Stimulated activated CD8-positive, alpha-beta memory T cell treated with anti-CD3 and anti-CD28 coated beads, Interleukin-7, amount 100 ng/mL, for 1 hour (primary cell): ENCODE results near the gene PRSS50.

Source experiments
- DNase-seq, 2 donors: peaks; one replicate each; pipeline ENCODE4 v3.0.0-alpha.2; 2020; ENCODE audit warnings: low read depth in 2 of 2

Gene PRSS50

DNA sequence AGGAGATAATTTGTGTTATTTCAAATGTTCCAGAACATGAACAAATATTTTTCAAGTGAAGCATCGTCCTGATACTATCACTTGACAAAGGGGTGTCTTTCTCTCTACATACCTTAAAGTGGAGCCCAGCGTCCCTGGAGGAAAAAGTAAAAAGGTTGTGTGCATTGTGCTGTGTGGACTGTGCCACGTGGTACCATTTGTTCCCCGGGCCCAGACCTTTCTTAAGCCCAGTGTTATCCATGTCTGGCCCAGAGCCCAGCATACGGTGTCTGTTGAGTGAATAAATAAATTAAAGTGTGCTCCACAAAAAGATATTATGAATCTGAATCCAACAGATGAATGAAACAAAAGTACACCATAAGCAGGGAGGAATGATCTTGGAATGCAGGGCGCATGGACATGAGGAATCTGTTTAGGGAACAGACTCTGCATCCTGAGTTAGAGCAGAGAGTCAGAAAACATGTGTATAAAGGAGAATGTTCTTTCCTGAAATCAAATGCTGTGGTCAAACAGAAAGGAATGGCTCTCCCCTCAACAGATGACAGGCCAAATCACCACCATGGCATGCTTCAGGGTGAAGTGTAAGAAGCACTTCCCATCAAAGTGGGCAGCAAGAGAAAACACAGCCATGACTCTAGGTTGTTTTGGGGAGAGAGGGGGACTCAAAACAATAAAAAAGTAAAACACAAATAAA, 8.1 kb upstream of the PRSS50 start:
- no peak for DNase-seq

DNA sequence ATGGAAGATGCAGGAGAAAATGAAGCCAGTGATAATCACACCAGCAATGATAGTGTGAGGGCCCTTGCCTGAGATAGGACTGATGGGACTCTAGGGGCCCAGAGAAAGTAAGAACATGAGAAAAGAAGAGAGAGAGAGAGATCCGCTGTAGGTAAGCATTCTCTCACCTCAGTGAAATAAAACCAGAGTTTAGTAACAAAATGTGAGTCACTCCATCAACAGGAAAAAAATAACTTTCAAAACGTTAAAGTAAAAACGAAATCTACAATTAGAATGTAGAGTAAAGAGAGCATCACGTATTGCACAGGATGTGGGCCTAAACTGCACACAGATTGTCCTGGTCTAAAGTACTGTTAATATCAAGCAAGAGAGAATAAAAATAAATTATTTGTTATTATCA, 6.8 kb upstream of the PRSS50 start:
- no peak for DNase-seq

DNA sequence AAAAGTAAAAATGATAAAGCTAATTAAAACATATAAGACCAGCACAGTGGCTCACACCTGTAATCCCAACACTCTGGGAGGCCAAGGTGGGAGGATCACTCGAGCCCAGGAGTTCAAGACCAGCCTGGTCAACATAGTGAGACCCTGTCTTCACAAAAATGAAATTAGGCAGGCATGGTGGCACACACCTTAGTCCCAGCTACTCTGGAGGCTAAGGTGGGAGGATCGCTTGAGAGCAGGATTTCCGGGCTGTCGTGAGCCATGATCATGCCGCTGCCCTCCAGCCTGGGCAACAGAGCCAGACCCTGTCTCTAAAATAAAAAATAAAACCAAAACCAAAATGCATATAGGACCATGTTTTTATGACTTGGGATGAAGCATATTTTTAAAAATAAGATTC, 4.8 kb upstream of the PRSS50 start:
- no peak for DNase-seq

DNA sequence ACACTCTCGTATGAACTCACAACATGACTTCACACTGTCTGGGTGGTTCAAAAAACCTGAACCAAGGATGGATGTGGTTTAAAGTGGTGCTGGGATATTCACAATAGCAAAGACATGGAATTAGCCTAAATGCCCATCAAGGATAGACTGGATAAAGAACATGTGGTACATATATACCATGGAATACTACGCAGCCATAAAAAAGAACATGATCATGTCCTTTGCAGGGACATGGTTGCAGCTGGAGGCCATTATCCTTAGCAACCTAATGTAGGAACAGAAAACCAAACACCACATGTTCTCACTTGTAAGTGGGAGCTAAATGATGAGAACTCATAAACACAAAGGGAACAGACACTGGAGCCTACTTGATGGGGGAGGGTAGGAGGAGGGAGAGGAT, 3.3 kb upstream of the PRSS50 start:
- no peak for DNase-seq

DNA sequence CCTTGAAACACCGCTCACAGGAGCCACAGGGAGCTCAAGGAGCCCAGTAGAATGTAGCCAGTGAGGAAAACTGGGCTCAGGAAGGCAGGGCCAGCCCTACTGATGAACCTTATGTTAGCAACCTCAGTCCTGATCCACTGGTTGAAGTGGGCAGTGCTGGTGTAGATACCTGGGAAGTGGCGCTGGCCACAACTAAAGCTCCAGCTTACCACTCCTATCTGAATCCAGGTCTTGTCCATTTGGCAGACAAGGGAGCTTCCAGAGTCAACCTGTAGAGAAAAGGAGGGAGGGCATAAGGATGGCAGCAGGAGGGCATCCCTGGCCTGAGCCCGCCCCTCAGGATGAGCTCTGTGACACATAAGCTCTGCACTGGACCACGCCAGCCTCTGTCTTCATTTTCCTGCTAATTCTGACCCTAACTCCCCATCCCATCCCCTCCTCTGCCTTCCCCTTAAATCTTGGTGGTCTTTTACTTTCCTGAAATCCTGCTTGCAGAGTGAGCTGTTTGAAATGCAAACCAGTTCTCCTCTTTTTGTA, 2.1 kb upstream of the PRSS50 start:
- DNase-seq = no peak

DNA sequence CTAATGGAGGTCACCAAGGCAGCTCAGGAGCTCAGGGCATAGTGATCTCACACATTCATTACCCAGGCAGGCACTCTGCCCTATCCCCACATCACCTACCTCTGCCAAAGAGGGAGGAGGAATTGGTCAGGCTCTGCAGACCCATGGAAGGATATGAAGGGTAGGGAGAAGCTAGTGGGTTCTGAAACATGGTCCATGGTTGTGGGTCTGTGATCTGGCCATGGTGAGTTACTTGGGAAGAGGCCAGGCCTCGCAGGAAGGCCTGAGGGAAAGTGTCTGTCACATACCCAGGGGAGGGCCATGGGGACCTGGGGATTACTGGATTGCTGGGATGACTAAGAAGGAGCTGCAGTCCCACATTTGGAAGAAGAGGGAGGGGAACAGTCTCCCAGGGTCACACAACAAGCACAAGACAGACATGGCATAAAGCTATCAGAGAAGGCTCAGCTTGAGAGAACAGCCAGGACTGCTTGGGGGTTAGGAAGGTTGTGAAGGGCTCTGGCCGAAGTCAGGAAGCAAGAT, 1.4 kb upstream of the PRSS50 start:
- DNase-seq = no peak

DNA sequence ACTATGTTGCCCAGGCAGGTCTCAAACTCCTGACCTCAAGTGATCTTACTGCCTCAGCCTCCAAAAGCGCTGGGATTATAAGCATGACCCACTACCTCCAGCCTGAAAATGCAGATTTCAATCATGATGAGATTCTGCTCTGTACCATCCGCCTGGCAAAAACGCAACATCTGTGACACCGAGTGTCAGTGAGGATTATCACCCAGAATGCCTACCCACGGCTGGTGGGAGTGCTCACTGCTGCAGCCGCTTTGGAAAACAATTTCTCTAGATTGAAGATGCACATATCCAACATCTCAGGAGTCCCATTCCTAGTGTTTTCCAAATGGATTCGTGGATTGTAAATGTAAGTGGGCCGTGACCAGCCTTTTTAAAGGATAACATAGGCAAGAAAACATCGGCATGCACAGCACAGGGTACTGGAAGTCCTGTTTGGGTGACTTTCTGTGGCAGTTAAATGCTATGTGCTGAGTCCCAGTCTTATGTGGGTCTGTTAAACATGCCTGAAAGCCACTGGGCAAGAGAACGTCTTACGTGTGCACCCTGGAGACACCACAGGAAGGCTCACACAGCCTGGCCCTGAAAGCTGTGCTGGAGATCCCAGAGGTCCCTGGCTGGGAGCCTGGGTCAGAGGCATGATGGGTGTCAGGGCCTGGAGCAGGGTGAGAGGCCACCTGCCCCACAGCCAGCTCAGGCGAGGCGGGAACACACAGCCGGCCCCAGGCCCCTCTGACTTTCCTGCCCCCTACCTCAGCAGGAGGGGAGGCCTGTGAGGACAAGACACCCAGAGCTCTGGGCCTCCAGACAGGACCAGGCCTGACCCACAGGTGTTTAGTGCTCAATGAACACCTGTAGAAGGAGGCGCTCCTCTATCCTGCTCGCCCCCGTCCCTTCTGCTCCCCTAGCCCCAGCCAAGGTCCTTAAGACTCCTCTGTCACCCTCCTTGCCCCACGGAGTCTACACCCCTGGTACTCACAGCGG, 918 bp downstream of the PRSS50 start:
- no peak for DNase-seq

DNA sequence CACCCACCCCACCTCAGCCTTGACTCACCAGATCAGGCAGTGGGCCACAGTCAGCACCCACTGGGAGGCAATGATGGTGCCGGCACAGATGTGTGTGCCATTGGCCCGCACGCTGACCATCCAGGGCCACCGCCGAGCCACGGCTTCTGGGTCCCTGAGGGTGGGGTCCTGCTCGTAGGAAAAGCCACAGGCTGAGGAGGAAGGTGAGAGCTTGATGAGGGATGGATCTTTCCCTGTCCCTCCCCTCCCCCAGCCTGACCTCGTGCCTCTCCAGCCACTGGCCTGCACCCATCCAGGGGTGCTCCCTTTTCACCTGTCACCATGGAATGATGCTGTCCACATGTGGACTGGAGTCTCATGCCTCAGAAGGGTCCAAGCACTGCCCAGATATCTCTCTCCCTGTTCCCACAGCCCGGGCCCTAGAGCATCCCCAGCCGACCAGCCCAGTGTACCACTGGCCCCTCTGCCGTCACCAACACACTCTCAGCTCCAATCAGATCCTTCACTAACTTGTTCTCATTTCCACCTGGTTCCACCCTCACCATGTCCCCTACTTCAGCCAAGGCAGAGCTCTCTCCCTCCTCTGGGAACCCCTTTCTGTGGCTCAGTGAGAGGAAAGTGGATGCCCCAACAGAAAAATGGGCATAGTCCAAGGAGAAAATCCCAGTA, 2.0 kb downstream of the PRSS50 start:
- no peak for DNase-seq

DNA sequence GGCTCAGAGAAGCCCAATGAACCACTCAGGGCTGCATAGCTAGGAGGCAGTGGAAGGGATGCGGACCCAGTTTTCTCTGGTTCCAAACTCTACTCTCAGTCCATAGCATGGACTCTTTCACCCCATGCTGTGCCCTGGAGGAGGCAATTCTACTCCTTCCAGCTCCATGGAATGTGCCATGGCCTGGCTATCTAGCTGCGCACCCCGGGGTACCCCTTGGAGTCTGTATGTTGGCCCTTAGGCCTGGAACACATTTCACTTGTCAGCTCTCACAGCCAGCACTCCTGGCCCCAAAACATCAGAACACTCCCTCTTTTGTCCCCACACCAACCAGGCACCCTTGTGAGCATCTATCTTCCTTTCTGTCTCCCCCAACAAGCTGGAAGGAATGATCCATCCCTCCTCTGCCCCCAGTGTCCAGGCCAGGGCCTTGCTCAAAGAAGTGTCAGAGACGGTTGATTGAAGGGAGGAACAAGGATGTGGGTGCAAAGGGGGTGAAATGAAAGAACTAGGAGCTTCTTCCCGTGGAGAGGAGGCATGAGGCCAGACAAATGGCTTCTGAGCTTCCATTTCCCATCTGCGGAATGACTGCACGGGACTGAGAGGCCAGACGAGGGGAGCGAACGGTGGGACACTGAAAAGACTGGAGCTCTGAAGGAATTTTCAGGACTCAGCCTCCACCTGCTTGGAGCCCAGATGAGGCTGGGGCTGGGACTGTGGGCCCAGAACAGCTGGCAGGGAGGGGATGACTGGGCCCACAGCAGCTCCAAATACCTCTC, 2.8 kb downstream of the PRSS50 start:
- no peak for DNase-seq

DNA sequence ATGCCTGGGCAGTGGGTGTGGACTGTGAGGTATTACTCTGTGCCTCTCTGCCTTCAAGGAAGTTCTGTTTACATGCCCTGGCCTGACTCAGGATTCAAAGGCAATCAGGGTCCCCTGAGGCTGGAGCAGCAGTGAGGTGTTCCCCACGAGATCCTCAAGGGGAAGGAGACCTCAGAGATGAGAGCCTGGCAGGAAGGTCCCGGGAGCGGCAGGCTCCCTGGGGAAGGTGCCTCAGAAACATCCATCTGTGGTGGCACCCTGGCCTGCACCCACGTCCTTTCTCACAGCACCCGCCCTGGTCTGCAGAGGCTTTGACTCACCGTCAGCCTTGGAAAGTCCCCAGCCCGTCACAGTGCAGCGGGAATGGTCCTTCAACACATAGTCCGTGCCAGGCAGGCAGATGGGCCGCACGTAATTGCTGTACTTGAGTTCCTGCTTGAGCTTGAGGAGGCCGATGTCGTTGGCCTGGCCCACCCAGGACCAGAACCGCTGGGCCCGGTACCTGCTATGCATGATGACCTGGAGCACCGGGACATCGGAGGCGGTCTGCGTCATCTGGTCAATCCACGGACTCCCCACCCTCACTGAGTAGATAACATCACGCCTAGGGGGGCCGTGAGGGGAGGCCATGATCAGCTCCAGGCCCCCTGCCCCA, 3.6 kb downstream of the PRSS50 start:
- DNase-seq = no peak

DNA sequence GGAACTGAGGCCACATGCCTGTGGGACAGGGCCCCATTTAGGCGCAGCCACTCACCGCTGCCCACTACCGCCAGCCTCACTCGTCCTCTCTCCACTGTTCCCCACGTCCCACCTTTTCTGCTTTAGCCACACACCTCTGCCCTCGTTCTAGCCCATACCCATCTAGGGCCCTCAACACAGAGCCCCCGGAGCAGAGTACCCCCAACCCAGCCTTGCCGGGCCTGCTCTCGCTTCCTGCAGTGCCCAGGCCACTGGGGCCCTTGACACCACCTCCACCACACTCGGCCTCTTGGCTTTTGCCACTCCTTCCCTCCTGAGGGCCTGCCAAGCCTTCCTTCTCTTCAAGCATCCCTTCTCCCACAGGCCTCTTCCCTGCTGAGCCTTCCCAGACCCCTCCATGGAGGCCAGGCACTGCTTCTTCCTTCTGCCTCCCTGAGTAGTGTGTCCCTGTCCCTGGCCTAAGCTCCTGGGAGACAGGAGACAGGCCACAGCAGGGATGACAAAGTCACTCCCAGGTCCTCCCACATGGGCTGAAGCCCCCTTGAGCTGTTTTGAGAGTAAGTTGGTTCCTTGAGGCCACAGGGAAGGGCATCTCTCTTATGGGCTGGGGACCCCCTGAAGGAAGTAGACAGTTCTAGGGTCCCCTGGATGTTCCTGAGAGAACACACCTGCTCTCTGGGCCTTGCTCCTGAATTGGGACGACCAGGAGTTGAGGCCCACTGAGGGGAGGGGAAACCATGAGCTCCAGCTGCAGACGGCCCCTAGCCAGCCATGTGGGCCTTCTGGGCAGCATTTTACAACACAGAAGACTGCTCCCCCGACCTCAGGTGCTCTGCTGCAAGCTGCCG, 4.4 kb downstream of the PRSS50 start:
- DNase-seq = no peak

DNA sequence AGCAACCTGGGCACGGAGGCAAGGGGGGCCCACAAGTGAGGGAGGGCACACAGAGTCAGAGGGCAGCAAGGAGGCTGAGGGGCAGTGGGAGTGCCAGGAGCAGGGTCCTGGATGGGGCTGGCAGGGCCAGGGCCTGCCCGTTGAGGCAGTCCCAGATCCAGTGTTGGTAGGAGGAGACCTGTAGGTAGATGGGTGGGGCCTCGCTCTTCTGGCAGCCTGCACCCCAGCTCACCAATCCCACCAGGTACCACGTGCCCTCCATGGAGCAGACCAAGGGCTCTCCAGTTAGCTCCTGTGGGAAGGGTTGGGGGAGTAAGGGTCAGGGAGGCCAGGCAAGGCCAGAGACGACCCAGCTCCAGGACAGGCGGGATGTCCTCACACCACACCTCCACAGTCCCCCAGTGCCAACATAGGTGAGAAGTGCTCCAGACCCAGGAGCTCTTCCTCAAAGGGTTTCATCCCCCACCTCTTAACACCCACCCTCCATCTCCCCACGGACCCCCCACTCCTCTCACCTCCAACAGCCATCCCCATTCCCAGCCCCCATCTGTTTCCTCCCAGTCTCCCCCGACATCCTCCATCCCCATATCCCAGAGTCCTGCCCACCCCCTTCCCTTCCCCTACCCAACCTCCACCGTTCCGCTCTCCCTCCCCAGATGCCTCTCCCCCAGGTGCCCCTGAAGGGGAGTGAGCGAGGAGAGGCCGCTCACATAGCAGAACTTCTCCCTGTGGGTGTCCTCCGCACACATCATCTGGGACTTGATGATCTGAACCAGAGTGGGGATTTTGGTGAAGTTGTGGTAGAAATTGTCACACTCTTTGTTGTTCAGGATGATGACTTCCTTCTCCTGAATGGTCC, 5.2 kb downstream of the PRSS50 start:
- no peak for DNase-seq

DNA sequence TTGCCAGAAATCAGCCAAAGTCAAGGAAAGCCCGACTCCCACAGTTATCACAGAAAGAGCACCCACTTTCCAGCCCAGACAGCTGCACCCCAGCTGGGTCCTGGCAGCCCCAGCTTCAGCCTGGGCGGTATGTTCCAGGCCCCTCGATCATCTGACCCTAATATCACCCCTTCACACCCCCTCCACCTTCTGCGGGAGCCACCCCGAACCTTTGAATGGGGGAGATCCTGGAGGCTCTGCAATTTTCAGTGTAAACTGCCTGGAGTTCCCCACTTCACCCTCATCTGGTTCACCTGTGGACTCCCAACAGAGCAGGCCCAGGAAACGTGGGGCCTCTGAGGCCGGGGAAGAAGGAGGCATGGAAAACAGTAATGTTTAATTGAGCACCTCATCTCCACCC, 5.9 kb downstream of the PRSS50 start:
- DNase-seq = no peak

DNA sequence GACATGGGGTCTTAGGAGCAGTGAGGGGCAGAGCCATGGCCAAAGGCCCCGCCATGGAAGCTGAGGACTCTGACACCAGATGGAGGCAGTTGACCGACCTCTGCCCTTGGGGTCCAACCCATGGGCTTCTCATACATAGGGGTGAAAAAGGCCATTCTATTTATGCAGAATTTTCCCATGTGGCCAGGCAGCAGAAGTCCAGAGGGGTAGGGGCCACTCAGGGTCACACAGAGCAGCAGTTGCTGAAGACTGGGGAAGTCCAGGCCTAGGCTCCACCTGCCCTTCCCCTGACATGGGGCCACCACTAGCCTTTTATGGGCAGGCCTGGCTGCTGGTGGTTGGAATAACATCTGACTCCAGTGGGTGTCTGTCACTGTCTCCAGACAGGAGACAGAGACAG, 6.4 kb downstream of the PRSS50 start:
- DNase-seq = no peak

DNA sequence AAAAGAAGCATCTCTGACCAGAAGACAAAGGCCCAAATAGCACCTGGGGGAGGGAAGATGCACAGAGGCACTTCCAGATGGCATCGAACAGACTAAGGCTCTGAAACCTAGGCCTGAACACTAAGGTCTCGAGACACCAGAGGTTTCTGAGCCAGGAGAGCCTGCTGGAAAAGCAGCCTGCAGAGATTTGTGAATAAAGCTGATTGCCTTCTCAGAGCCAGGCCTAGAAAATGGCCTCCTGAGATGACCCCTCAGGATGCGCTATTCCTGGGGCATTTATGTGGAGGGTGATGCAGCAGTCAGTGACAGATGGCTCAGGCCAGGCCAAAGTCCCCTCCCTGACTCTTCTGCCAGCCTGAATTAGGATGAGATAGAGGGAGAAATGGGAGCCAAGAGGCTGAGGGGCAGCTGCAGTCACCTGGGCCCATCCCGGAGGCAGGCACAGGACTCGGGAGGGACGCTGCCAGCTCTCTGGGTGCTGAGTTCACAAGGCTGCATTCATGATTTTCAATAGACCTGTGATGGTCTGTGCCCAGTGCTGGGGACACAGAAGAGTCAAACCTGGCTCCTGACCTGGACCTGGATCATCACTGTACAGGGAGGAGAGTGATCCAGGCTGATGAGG, 6.9 kb downstream of the PRSS50 start:
- no peak for DNase-seq

DNA sequence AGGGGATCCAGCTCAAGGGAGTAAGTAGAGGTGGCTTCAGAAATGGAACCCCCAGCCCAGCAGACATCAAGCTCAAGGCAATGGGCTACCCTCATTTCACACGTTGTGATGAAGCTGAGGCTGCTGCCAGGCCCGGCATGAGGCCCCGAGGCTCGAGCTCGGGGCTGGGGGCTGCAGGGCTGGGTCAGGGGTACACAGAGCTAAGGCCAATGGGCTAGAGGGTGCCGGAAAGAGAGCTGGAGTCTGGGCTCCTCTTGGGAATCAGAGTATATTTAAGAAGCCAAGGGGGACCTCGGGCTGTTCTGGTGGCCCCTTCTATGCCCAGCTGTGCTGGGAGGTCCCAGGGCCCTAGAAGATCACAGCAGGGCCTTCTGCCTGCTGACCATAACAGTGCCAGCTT, 7.4 kb downstream of the PRSS50 start:
- no peak for DNase-seq

DNA sequence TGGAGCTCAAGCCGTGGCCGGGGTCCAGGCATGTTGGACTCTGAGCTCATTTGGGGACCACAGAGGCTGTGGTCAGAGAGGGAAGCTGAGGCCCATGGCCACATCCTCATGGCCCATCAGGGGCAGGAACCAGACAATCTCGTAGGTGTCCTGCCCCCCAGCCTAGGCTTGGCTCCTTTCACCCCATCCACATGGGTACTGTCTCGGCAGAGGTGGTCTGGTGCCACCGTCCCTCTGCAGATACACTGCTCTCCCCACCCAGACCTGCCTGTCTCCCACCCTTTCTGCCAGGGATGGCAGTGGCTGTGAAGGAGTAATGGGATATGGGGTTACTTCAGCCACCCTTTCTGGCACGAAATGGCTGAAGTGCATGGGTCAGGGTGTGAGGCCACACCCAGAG, 7.9 kb downstream of the PRSS50 start:
- DNase-seq = no peak

DNA sequence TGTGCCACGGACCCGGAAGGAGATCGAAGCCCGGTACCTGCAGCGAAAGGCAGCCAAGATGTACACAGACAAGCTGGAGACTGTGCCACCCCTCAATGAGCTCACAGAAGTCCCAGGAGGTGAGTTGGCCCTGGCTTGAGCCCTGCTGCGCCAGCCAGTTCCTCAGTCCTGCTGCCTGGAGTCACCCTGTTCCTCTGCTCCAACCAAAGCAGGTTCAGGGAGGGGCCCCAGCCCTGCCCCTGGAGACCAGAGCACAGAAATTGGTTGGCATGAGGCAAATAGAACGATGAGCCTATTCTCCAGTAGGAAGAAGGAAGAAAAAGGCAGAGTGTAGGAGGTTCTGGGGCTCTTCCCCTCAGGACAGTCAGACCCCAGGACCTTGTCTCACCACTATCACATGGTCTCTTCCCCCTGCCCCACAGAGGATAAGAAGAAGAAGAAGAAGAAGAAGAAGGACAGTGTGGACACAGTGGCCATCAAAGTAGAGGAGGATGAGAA, 8.5 kb downstream of the PRSS50 start:
- DNase-seq = no peak
